ENCODE measurements around the gene TM4SF4. TPM values are rescaled to one million over a fixed set of nuclear protein-coding genes. Genes with fewer than 3 reads are reported as not detected.

The TM4SF4 gene
- total RNA-seq, 1 donor from 2014 or later, result not detected

GRCh38 chr3:149452036-149452435 is 22.5 kb upstream of the TM4SF4 start:
- no peak overlapping the region for H3K4me3 ChIP-seq
- peaks cover 4% of the 10 kb centered on the region for H3K4me1 ChIP-seq
- no peak overlapping the region for H3K4me2 ChIP-seq
- DNase-seq (ENCODE audit: low spot score), result no peak
- H3K9me3 ChIP-seq (ENCODE audit: low read depth), result peaks cover 5% of the 10 kb centered on the region
- Mint-ChIP-seq H3K9me3 (peaks cover 32% of the 10 kb centered on the region), H3K4me3 (no peak overlapping the region), H3K27ac (no peak overlapping the region), H3K36me3 (peaks cover 5% of the 10 kb centered on the region), H3K4me1 (peaks cover 15% of the 10 kb centered on the region), H3K27me3 (ENCODE audit: insufficient read depth, low read depth) (peaks cover 2% of the 10 kb centered on the region)
- no peak overlapping the region for H3K27ac ChIP-seq
- H3K79me2 ChIP-seq (ENCODE audit: low read depth), result no peaks in the 10 kb centered on the region
- TF ChIP-seq EZH2 (IDR thresholded peaks at IDR 0.05), result no peak
- no peak for TF ChIP-seq CTCF (IDR thresholded peaks at IDR 0.05)
- no peak for TF ChIP-seq EZH2phosphoT487 (IDR thresholded peaks at IDR 0.05)
- no peak overlapping the region for H3K9ac ChIP-seq
- no peaks in the 10 kb centered on the region for H4K20me1 ChIP-seq (ENCODE audit: low read depth)
- no peaks in the 10 kb centered on the region for H3K36me3 ChIP-seq
- no peaks in the 10 kb centered on the region for H3F3A ChIP-seq (ENCODE audit: low read depth)
- no peak overlapping the region for H2AFZ ChIP-seq (replicated peaks)
- no peaks in the 10 kb centered on the region for H3K27me3 ChIP-seq

GRCh38 chr3:149453140-149453805 is 21.2 kb upstream of the TM4SF4 start:
- Histone ChIP-seq H2AFZ (replicated peaks) (no peak overlapping the region), H4K20me1 (ENCODE audit: low read depth) (no peaks in the 10 kb centered on the region), H3K4me1 (peaks cover 4% of the 10 kb centered on the region), H3K4me3 (no peak overlapping the region), H3K9ac (no peak overlapping the region), H3K79me2 (ENCODE audit: low read depth) (no peaks in the 10 kb centered on the region), H3K9me3 (ENCODE audit: low read depth) (peaks cover 5% of the 10 kb centered on the region), H3F3A (ENCODE audit: low read depth) (no peaks in the 10 kb centered on the region), H3K36me3 (no peaks in the 10 kb centered on the region), H3K27ac (no peak overlapping the region), H3K27me3 (no peaks in the 10 kb centered on the region), H3K4me2 (no peak overlapping the region)
- DNase-seq (ENCODE audit: low spot score), result no peak
- Mint-ChIP-seq H3K4me3 (no peak overlapping the region), H3K27me3 (ENCODE audit: insufficient read depth, low read depth) (peaks cover 2% of the 10 kb centered on the region), H3K36me3 (peaks cover 5% of the 10 kb centered on the region), H3K27ac (no peak overlapping the region), H3K9me3 (peaks cover 32% of the 10 kb centered on the region), H3K4me1 (peaks cover 15% of the 10 kb centered on the region)
- TF ChIP-seq CTCF (IDR thresholded peaks at IDR 0.05), result no peak
- TF ChIP-seq EZH2 (IDR thresholded peaks at IDR 0.05), result no peak
- TF ChIP-seq EZH2phosphoT487 (IDR thresholded peaks at IDR 0.05), result no peak

- Histone ChIP-seq H3K27ac (no peak overlapping the region), H3K36me3 (no peaks in the 10 kb centered on the region), H3K9ac (no peak overlapping the region), H3K4me3 (no peak overlapping the region), H4K20me1 (ENCODE audit: low read depth) (no peaks in the 10 kb centered on the region), H3K9me3 (ENCODE audit: low read depth) (peaks cover 5% of the 10 kb centered on the region), H3K27me3 (no peaks in the 10 kb centered on the region), H3K4me1 (peaks cover 3% of the 10 kb centered on the region), H2AFZ (replicated peaks) (no peak overlapping the region), H3K4me2 (no peak overlapping the region), H3F3A (ENCODE audit: low read depth) (no peaks in the 10 kb centered on the region), H3K79me2 (ENCODE audit: low read depth) (no peaks in the 10 kb centered on the region)
- H3K4me1 Mint-ChIP-seq, result peaks cover 8% of the 10 kb centered on the region
- peaks cover 5% of the 10 kb centered on the region for H3K36me3 Mint-ChIP-seq
- no peak for DNase-seq (ENCODE audit: low spot score)
- H3K27me3 Mint-ChIP-seq (ENCODE audit: insufficient read depth, low read depth), result no peaks in the 10 kb centered on the region
- TF ChIP-seq CTCF (IDR thresholded peaks at IDR 0.05), result no peak
- TF ChIP-seq EZH2 (IDR thresholded peaks at IDR 0.05), result no peak
- no peak for TF ChIP-seq EZH2phosphoT487 (IDR thresholded peaks at IDR 0.05)
- H3K9me3 Mint-ChIP-seq, result peaks cover 34% of the 10 kb centered on the region
- no peak overlapping the region for H3K4me3 Mint-ChIP-seq
- no peak overlapping the region for H3K27ac Mint-ChIP-seq
Measured at GRCh38 chr3:149454746-149455145, 19.8 kb upstream of the TM4SF4 start.
